ENCODE data around the gene TIMP1.

The TIMP1 gene

DNA sequence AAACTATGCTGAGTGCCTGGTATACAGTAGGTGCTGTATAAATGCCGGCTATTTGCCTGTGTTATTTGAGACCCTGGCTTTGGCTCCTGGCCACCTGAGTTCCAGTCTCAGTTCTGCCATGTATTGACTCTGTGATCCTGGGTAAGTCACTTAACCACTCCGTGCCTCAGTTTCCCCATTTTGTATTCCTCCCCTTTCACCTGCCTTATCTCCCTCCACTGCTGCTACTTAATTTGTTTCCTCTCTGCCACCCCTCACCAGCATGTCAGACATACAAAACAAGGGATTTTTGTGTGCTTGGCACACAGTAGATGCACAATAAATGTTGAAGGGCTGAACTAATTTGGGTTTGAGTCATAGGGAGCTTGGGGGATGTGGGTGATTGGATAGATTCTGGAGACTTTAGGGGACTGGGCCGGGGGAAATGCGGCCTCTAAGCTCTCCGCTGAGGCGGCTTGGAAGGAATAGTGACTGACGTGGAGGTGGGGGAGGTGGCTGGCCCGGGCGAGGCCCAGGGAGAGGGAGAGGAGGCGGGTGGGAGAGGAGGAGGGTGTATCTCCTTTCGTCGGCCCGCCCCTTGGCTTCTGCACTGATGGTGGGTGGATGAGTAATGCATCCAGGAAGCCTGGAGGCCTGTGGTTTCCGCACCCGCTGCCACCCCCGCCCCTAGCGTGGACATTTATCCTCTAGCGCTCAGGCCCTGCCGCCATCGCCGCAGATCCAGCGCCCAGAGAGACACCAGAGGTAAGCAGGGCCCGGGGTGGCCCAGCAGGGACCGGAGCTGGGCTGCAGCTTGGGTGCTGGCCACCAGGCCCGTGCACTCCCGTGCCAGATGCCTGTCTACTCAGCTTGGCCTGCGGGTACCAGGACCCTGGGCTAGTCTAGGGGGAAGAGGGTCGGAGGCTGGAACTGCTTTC lies at the start of gene TIMP1:
Gene TIMP1, plus strand, starts transcription at position 706 of the 917 bp plus-strand sequence. CDS start 980 bp downstream, outside the sequence.
- DNase-seq = peak; percentile 83

DNA sequence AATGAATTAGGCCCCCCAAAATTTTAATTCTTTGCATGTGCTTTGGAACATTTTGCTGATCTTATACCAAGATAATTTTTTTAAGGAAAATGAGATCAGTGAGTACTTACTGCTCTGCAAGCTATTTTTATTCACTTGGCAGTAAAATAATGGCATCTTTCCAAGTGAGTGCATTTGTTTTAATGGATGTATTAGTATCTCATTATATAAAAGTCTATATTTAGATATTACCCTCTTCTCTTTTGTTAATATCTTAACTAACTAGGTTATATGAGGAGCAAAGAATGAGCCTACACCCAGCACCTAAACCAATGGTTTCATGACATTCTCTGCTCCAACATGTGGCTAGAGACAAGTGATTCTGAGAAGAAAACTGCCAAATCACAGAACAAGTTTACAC lies 42.4 kb upstream of the TIMP1 start:
- no peak for DNase-seq

DNA sequence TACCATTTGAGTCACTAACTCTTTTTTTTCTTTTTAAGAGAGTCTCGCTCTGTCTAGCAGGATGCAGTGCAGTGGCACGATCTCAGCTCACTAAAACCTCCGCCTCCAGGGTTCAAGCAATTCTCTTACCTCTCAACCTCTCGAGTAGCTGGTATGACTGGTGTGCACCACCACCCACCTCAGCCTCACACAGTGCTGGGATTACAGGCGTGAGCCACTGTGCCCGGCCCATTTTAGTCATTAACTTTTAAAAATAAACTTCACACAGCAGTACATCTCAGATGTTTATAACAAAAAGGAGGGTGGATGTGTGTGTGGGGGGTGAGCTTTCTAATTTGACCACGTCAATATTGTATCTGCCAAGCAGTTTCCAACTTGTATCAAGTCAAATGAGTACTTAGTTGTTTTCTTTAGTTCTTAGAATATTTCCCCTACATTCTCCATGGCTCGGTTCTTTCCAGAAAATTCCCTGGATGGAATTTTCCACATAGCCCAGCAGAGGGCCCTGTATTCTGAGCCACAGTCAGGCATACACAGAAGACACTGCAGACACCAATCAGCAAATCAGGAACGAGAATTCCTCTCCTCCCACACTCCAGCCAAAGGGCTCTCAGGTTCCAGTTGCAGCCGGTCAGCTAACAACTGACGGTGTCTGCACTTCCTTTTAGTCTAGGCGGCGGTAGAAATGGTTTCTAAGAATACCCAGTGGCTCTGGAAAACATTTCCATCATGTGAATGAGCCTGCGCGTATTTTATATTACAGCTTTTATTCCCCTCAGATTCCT lies 41.3 kb upstream of the TIMP1 start:
- no peak for DNase-seq

DNA sequence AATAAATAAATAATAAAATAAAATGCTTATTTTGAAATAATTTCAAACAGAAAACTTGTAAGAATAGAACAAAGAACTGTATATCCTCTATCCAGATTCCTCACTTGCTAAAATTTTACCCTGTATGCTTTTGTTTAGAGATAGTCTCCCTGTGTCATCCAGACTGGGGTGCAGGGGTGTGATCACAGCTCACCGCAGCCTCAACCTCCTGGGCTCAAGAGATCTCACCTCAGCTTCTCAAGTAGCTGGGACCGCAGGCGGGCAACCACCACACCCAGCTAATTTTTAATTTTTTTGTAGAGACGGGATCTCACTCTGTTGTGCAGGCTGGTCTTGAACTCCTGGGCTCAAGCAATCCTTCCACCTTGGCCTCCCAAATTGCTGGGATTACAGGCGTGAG lies 38.7 kb upstream of the TIMP1 start:
- DNase-seq = no peak

DNA sequence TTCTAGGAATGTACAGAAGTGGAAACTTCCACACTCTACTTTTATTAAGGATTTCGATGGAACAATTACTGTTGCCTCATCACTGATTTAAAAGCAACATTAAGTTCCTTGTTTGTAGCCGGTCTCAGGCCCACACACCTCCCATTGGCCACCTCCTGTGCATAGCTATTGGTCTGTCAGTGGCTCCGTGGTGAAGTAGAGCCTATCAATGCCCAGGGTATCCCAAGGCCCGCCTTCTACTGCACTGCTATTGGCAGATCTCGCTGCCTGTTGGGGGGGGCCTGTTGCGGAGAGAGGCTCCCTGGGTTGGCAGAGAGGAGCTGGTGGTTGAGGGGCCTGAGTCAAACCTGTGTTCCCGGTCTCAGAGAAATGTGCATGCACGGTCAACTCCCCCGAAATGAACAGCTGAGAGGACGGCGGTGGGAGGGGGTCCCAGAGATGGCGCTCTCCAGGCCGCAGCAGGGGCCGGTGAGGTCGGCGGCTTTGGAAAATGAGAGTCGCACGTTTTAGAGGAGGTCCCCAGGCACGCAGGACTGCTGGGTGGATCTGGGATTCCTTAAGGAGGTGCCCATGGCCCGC lies 26.1 kb upstream of the TIMP1 start:
- DNase-seq = peak; percentile 89

DNA sequence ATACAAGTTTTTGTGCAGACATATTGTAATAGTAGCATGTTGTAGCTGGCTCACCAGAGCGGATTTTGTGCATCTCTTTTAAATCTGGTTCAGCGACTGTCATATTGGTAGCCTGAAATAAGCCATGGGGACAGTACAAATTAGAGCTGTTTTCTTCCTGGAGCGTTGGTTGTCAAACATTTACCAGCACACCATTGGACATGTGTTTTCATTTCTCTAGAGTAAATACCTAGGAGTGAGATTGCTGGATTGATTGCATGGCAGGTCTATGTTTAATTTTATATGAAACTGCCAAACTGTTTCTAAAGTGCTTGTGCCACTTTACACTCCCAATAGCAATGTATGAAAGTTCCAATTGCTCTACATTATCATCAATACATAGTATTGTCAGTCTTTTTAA lies 23.8 kb upstream of the TIMP1 start:
- DNase-seq = no peak

DNA sequence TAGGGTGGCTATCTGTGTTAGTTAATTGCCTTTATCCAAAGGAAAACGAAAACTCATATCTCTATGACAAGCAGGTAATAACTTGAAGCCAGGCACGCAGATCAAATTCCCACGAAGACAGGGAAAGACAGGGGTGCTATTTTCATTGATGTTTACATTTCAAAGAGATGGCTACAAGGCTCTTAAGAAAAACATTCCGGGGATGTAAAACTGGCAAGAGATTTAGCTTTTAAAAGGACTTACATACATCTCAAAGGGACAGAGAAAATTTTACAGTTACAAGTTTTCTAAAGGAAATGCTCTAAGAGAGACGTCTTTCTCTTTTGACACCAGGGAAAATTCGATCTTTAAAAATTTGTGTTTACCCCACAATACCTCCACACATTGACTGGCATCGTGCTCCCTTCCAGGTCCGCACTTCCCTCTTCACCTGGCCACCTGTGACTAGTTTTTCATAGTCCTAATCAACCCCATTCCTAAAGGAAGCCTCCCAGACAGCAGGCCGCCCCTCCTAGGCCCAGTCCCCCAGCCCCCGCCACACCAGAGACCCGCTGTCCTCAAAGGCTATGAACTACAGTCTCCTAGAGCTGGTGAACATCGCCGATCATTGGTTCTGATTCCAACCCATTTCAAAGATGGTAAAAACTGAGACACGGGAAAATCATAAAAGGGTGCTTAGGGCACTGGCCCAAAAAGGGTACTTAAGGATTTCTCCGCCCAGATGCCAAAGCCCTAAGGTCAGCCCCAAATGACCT lies 21.9 kb upstream of the TIMP1 start:
- no peak for DNase-seq

DNA sequence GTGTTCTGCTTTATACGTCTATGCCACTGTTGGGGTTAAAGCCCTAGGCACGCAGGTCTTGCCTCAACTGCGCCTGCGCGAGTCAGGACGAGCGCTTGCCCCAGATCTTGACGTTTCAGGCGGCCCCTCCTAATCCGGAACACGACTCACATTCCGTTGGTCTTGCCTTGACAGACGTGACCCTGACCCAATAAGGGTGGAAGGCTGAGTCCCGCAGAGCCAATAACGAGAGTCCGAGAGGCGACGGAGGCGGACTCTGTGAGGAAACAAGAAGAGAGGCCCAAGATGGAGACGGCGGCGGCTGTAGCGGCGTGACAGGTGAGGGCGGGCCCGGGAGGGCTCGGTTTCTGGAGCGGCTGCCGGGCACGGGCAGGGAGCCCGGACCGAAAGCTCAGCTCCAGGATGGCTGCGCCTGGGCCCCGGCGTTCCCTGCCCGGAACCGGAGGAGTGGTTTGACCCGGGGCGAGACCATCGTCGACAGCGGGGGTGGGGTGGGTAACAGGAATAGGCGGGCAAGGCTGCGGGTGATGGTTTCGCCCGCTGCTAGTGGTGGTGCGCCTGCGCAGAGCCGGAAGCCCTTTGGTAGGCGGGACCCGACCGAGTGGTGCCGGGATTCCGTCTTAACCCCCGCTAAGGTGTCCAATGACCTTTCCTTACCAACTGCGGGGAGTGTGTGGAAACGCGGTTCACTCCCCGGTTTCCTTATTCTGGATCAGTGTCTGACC lies 21.1 kb upstream of the TIMP1 start, which contains the start of gene ARAF:
Gene ARAF, plus strand, starts transcription at position 272 of the 725 bp plus-strand sequence. CDS start 1,763 bp downstream, outside the sequence.
- peak; percentile 98 for DNase-seq

DNA sequence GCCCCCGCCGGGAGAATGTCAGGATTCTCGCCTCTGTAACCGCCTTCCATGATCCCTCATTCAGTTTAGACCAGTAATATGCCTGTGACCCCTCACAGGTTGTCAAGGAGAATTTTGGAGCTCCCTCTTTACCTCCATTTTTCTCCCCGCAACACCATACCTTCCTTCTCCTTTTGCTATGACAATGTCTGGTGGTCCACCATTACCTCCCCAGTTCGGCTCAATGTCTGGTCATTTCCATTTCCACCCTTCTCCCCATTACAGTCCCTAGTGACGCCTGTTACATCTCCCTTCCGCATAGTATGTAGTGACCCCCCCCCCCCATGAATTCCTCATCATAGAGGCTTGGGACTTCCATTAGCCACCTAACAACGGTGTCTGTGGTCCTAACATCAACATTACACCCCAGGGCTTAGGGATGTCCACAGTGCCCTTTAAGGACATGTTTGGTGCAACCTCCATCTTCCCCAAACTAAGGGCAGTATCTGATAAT lies 20.5 kb upstream of the TIMP1 start:
- no peak for DNase-seq

DNA sequence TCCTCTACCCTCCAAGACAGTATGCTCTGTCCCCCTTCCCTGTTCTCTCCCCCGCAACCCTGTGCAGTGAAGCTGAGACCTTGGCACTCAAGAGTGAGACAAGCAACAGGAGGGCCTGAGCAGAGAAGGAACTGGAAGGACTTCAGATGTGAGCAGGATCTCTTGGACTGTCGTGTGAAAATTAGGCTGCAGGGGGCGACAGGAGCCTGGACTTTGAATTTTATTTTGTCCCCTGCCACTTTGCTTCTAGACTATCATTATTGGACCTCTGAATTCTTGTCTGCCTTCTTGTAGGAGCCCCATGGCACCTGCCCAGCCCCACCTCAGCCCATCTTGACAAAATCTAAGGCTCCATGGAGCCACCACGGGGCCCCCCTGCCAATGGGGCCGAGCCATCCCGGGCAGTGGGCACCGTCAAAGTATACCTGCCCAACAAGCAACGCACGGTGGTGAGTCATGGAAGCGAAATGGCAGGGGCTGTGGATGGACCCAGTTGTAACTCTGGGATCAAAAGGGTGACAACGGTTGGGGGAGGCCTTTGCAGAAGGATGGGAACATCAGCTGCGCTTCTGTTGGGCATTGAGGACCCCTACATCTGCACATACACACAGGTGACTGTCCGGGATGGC lies 19.5 kb upstream of the TIMP1 start:
- DNase-seq = peak; percentile 36

DNA sequence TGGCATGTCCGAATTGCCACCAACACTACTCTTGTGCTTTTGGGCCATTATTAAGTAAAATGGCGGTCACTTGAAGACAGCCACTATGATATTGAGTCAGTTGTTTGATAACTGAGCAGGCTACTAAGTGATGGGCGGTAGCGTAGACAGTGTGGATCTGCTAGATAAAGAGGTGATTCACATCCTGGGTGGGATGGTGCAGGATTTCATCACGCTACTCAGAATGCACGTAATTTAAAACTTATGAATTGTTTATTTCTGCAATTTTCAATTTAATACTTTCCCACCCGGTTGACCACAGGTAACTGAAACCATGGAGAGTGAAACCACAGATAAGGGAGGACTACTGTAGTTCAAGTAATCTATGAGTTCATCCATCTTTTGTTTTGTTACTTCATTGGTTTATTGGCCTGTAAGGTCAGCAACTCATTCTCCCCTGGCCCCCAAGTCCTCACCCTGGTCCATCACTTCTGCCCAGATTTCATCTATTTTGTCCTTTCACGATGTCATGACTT lies 18.4 kb upstream of the TIMP1 start:
- no peak for DNase-seq

DNA sequence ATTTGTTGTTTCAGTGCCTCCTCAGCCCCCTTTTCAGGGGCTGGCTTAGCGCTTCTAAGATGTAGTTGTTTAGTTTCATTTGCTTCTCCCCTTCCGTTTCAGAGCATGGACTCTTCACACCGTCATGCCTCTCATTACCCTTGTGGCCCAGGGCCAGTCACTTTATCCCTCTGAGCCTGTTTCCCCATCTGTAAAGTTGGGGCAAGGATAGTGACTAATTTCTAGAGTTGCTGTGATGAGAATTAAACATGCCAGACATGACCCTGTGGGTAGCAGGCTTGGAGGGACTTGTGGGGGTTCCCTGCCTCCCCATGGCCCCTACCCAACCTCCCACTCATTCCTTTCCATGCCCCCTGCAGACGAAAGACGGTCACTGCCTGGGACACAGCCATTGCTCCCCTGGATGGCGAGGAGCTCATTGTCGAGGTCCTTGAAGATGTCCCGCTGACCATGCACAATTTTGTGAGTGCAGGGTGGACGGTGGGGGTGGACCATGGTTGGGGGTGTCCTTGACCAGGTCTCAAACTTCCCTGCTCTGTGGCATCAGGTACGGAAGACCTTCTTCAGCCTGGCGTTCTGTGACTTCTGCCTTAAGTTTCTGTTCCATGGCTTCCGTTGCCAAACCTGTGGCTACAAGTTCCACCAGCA lies 17.7 kb upstream of the TIMP1 start:
- DNase-seq = no peak

DNA sequence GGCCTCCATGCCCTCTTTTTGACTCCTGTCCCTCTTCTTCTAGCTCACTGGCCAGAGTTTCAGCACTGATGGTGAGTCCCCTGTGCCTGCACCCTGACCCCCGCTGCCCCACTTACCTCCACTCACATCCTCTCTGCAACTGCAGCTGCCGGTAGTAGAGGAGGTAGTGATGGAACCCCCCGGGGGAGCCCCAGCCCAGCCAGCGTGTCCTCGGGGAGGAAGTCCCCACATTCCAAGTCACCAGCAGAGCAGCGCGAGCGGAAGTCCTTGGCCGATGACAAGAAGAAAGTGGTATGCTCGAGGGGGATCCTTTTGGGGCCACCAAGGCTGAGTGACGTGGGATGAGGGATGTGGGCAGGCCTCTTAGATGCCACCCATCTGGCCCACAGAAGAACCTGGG lies 15.4 kb upstream of the TIMP1 start:
- no peak for DNase-seq

DNA sequence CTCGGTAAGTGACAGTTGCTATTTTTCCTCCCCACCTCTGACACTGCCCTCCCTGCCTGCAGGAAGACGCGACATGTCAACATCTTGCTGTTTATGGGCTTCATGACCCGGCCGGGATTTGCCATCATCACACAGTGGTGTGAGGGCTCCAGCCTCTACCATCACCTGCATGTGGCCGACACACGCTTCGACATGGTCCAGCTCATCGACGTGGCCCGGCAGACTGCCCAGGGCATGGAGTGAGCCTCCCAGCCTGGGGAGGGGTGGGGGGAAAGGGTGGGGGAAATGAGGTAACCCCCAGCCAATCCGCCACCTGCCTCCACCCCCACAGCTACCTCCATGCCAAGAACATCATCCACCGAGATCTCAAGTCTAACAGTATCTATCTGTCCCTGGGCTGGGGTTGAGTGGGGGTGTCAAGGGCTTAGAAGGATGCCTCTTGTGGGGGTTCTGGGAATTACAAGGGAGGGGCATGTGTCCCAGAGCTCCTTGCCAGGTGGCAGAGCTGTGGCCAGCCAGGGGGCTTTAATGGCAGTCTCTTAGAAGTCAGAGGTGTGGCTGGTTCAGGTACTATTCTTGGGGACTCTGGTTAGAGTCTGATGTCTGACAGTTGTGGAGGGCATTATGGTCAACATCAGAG lies 13.5 kb upstream of the TIMP1 start:
- DNase-seq = peak; percentile 56

DNA sequence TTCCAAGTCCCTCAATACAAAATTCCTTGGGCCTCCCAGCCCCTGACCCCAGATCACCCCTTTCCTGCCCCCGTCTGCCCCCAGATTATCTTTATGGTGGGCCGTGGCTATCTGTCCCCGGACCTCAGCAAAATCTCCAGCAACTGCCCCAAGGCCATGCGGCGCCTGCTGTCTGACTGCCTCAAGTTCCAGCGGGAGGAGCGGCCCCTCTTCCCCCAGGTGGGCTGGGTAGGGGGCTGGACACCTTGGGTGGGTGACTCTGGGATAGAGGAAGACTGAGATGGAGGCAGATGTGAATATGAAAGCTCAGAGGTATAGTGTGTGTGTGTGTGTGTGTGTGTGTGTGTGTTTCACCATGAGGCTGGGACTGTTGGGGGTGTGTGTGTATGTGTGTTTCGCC lies 11.4 kb upstream of the TIMP1 start:
- DNase-seq = no peak

DNA sequence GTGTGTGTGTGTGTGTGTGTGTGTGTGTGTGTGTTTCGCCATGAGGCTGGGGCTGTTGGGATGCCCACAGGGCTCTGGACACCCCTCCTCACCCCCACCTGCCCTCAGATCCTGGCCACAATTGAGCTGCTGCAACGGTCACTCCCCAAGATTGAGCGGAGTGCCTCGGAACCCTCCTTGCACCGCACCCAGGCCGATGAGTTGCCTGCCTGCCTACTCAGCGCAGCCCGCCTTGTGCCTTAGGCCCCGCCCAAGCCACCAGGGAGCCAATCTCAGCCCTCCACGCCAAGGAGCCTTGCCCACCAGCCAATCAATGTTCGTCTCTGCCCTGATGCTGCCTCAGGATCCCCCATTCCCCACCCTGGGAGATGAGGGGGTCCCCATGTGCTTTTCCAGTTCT lies 11.0 kb upstream of the TIMP1 start:
- no peak for DNase-seq

DNA sequence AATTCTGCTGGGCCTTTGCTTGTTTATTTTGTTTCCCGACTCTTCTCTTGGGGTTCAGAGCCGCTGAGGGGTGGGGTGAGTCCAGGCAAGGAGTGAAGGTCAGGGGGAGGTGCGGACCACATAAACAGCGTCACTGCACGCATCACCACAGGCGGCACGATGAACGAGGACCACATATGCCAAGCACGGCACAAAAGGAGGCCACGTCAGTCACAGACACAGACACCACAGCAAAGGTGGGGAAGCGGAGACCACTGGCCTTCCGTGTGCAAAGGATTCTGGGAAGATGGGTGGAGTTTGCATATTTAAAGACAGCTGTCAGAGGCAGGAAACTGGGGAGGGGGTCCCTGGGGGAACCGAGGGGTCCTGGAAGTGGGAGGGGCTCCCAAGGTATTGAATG lies 10.3 kb upstream of the TIMP1 start:
- no peak for DNase-seq

DNA sequence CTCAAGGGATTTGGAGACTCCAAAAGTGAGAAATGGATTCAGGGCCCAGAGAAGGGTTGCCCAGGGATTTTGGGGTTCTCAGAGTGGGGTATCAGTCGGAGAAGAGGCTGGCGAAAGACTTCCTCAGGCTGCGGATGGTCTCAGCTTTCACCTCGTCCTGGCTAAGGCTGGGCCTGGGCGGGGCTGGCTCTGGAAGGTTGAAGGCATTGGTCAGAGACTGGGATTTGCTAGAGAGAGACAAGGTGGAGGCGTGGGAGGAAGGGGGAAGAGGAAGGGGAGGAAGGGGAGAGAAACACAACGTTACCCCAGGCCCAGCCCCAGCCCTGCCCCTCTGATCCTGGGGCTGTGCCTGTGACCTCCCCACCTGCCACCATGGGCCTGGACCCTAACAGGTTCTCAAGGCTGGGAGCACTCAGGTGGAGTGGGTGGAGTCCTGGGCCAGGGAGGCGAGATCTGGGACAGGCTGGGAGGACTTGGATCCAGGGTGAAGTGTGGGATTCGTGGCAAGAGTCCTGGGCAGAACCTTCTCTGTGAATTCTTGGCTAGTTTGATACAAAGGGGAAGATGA lies 9.4 kb upstream of the TIMP1 start:
- DNase-seq = no peak

DNA sequence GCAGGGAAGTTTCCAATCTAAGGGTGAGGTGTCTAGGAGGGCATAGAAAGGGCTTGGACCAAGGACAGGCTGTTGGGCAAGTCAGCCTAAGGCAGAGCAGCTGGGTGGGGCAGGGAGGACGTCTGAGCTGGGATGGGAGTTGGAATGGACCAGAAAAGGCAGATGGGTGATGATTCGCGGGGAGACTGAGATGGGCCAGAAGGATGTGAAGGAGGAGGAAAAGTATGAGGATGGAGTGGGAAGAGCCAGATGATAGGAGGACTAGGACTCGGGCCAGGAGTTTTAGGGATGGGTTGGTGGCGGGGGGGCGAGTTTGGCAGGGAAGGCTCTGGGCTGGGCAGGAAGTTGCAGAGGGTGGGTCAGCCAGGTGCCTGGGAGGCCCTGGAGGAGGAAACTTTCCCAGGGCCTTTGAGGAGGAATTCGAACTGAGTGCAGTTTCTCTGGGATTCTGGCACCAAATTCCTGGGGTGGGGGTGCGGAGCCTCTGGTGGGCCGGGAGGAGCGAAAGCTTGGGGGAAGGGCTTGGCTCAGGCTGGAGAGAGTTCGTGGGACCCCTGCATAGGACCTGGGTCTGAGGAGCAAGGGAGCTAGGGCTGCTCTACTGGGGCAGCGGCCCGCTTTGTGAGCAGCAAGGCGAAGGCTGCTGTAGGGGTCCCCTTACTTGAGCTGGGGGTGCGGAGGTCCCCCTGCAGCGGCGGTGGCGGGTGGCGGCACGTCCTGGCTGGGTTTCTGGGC lies 8.7 kb upstream of the TIMP1 start:
- DNase-seq = no peak

Measured in CD4-positive, alpha-beta T cell treated with Interleukin-10 for 1 hour (primary cell).